ENCODE data around the gene PSMA1.
A peak's percentile ranks its signal among the peaks of the same experiment; 100 is the strongest.

DNA sequence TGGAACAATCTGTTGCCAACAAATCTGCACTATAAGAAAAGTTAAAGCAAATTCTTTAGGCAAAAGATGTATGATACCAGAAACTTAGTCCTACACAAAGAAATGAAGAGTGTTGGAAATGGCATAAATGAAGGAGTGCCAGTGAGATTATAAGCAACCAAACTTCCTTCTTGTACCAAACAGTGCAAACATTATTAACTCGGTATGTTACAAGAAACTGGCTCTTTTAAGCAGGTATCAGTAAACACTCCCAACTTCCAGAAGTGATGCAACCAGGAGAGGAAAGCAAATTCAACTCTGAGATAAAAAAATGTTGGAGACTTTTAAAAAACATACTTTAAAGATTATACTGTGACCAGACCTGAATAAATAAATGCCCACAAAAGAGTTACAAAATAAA is 49.1 kb downstream of the PSMA1 start:
- TF ChIP-seq, protein P1, sequence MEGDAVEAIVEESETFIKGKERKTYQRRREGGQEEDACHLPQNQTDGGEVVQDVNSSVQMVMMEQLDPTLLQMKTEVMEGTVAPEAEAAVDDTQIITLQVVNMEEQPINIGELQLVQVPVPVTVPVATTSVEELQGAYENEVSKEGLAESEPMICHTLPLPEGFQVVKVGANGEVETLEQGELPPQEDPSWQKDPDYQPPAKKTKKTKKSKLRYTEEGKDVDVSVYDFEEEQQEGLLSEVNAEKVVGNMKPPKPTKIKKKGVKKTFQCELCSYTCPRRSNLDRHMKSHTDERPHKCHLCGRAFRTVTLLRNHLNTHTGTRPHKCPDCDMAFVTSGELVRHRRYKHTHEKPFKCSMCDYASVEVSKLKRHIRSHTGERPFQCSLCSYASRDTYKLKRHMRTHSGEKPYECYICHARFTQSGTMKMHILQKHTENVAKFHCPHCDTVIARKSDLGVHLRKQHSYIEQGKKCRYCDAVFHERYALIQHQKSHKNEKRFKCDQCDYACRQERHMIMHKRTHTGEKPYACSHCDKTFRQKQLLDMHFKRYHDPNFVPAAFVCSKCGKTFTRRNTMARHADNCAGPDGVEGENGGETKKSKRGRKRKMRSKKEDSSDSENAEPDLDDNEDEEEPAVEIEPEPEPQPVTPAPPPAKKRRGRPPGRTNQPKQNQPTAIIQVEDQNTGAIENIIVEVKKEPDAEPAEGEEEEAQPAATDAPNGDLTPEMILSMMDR (IDR thresholded peaks at IDR 0.05): no peak
- no peak for TF ChIP-seq POLR2A (IDR thresholded peaks at IDR 0.05)
- TF ChIP-seq POLR2AphosphoS5 (IDR thresholded peaks at IDR 0.05): peak; percentile 46
